ENCODE data around the gene CDK11A. TPM values are rescaled to one million over a fixed set of nuclear protein-coding genes. Genes with fewer than 3 reads are reported as not detected.
A peak's percentile ranks its signal among the peaks of the same experiment; 100 is the strongest.
"Not testable (repeated sequence)": the region's sequence is repeated elsewhere in the genome, so short reads cannot be mapped to it uniquely, and the experiment has no call there.

CDK11A gene
- total and polyA plus RNA-seq, 12 donors: 11.6 to 88.3 (median 15.3) TPM

GRCh38 chr1:1748686-1749321 is 24.6 kb upstream of the CDK11A start:
- Histone ChIP-seq H3K4me3 (no peak overlapping the region), H3K27ac (no peak overlapping the region), H3K9me3 (no peaks in the 10 kb centered on the region), H3K4me1 (no peaks in the 10 kb centered on the region), H3K36me3 (peaks cover 0 to 19% (median 11%) of the 10 kb centered on the region in 9 donors), H3K27me3 (no peaks in the 10 kb centered on the region)
- ATAC-seq (no peak), DNase-seq (no peak)
- WGBS, 2 donors: 73 to 74% methylated on average over 18 of the region's 18 CpGs
- intact Hi-C loops (cut with DNase I): no loop called here
- no peak for TF ChIP-seq CTCF (IDR thresholded peaks at IDR 0.05)

GRCh38 chr1:1746566-1746909 is 22.4 kb upstream of the CDK11A start:
- Histone ChIP-seq H3K27ac (peak overlapping the region in 8 of 10 donors; percentile 70 to 97 (median 88)), H3K4me3 (peak overlapping the region in 6 of 10 donors; percentile 31 to 59 (median 52))
- H3K9me3 ChIP-seq; DNase-seq; intact Hi-C loops (cut with DNase I); H3K36me3 ChIP-seq; H3K27me3 ChIP-seq; H3K4me1 ChIP-seq: not testable (repeated sequence)
- peak; percentile 93 to 97 (median 96) for ATAC-seq
- no CpG with 5 or more reads among the region's 35 CpGs for WGBS, 2 donors

- TF ChIP-seq CTCF (IDR thresholded peaks at IDR 0.05): peak in 2 of 9 donors; percentile 15 to 21
- 0 to 1% methylated on average over 37 to 63 of the region's 101 CpGs for WGBS, 2 donors
- ATAC-seq (peak; percentile 81 to 96 (median 92)), DNase-seq (peak; percentile 64 to 83)
- intact Hi-C loops (cut with DNase I); H3K36me3 ChIP-seq; H3K4me1 ChIP-seq; H3K9me3 ChIP-seq; H3K27me3 ChIP-seq: not testable (repeated sequence)
- Histone ChIP-seq H3K27ac (peak overlapping the region in 9 of 10 donors; percentile 44 to 97 (median 88)), H3K4me3 (peak overlapping the region in 7 of 10 donors; percentile 31 to 59 (median 51))
These were observed 21.8 kb upstream of the CDK11A start for GRCh38 chr1:1745651-1746565.

- H3K4me1 ChIP-seq; intact Hi-C loops (cut with DNase I); H3K27ac ChIP-seq; ATAC-seq; H3K4me3 ChIP-seq; H3K9me3 ChIP-seq; H3K27me3 ChIP-seq; DNase-seq: not testable (repeated sequence)
- H3K36me3 ChIP-seq: peaks cover 0 to 20% (median 0%) of the 10 kb centered on the region in 9 donors
- WGBS, 2 donors: 85 to 93% methylated on average over 11 of the region's 11 CpGs
These were observed 18.4 kb upstream of the CDK11A start for GRCh38 chr1:1742529-1742928.

GRCh38 chr1:1741013-1741412 is 16.9 kb upstream of the CDK11A start:
- ATAC-seq; H3K9me3 ChIP-seq; intact Hi-C loops (cut with DNase I); H3K4me3 ChIP-seq; H3K27ac ChIP-seq; H3K4me1 ChIP-seq; H3K27me3 ChIP-seq; DNase-seq: not testable (repeated sequence)
- 84 to 95% methylated on average over 11 of the region's 12 CpGs for WGBS, 2 donors
- H3K36me3 ChIP-seq: peaks cover 0 to 33% (median 0%) of the 10 kb centered on the region in 9 donors

- H3K27ac ChIP-seq; H3K27me3 ChIP-seq; H3K9me3 ChIP-seq; H3K4me1 ChIP-seq; intact Hi-C loops (cut with DNase I); H3K4me3 ChIP-seq; DNase-seq: not testable (repeated sequence)
- peak in 3 of 8 donors; percentile 7 to 25 (median 7) for ATAC-seq
- WGBS, 2 donors: 89 to 90% methylated on average over 7 to 12 of the region's 22 CpGs
- H3K36me3 ChIP-seq: peaks cover 0 to 51% (median 4%) of the 10 kb centered on the region in 9 donors
These were observed 14.7 kb upstream of the CDK11A start for GRCh38 chr1:1738799-1739337.

- H3K27me3 ChIP-seq; H3K4me3 ChIP-seq; H3K9me3 ChIP-seq; DNase-seq; H3K27ac ChIP-seq; intact Hi-C loops (cut with DNase I); H3K4me1 ChIP-seq: not testable (repeated sequence)
- WGBS, 2 donors: 94 to 96% methylated on average over 14 to 32 of the region's 44 CpGs
- peak in 3 of 8 donors; percentile 19 to 44 (median 33) for ATAC-seq
- peaks cover 0 to 60% (median 9%) of the 10 kb centered on the region in 9 donors for H3K36me3 ChIP-seq
These were observed 13.8 kb upstream of the CDK11A start for GRCh38 chr1:1737675-1738590.

Data from heart right ventricle (tissue), 16 donors.